Liver (tissue), 3 donors: Measurements from ENCODE around the gene PTGER2.

Source experiments
- ATF3 ChIP-seq: IDR thresholded peaks from 2 replicates; pipeline ENCODE4 v1.6.1; 2016; ENCODE audit warnings: antibody characterized with exemption
- CTCF ChIP-seq: fragments of 150-350 bp; IDR thresholded peaks from 2 replicates; pipeline ENCODE4 v1.5.1; 2017; ENCODE audit warnings: improper control_type of control experiment, low read depth, low read length; ENCODE audit not compliant: missing input control
- GABPA ChIP-seq, 2 donors: IDR thresholded peaks in 1 of 2; conservative IDR thresholded peaks in 1 of 2; 2 replicates each; pipeline ENCODE4 v1.6.1; 2016; ENCODE audit warnings: antibody characterized with exemption in 2 of 2, mild to moderate bottlenecking in 1 of 2, moderate library complexity in 1 of 2
- JUND ChIP-seq, 2 donors: IDR thresholded peaks; 2 replicates each; pipeline ENCODE4 v1.6.1; 2016; ENCODE audit warnings: antibody characterized with exemption in 2 of 2
- MAX ChIP-seq: IDR thresholded peaks from 2 replicates; pipeline ENCODE4 v1.6.1; 2016; ENCODE audit warnings: antibody characterized with exemption
- RAD21 ChIP-seq, 2 donors: IDR thresholded peaks; 2 replicates each; pipeline ENCODE4 v1.6.1; 2016; ENCODE audit warnings: antibody characterized with exemption in 2 of 2, mild to moderate bottlenecking in 2 of 2
- REST ChIP-seq: IDR thresholded peaks from 2 replicates; pipeline ENCODE4 v1.6.1; 2016; ENCODE audit warnings: antibody characterized with exemption, mild to moderate bottlenecking
- RXRA ChIP-seq, 2 donors: IDR thresholded peaks; 2 replicates each; pipeline ENCODE4 v1.6.1; 2017 to 2018; ENCODE audit warnings: antibody characterized with exemption in 2 of 2, mild to moderate bottlenecking in 1 of 2
- SP1 ChIP-seq: IDR thresholded peaks from 2 replicates; pipeline ENCODE4 v1.6.1; 2018; ENCODE audit warnings: antibody characterized with exemption, mild to moderate bottlenecking
- TAF1 ChIP-seq: conservative IDR thresholded peaks from 2 replicates; pipeline ENCODE4 v1.6.1; 2016; ENCODE audit warnings: antibody characterized with exemption, mild to moderate bottlenecking
- YY1 ChIP-seq: IDR thresholded peaks from 2 replicates; pipeline ENCODE4 v1.6.1; 2016; ENCODE audit warnings: antibody characterized with exemption, mild to moderate bottlenecking
- ZBTB33 ChIP-seq: IDR thresholded peaks from 2 replicates; pipeline ENCODE4 v1.6.1; 2016; ENCODE audit warnings: antibody characterized with exemption
- donor health status: healthy.
- donor health status: healthy.

GRCh38 chr14:52304248-52304904 lies 9.7 kb upstream of the PTGER2 start:
- TF ChIP-seq ZBTB33 (no peak), CTCF (no peak), SP1 (no peak), JUND (IDR thresholded peaks at IDR 0.05) (no peak), TAF1 (no peak), REST (no peak), YY1 (no peak), ATF3 (no peak), RAD21 (IDR thresholded peaks at IDR 0.05) (no peak), MAX (no peak), RXRA (IDR thresholded peaks at IDR 0.05) (no peak), GABPA (IDR thresholded peaks at IDR 0.05 in 1 of 2, conservative IDR thresholded peaks at IDR 0.05 in 1 of 2) (no peak)
